MCF 10A (cell line): ENCODE data around the gene GPR68. TPM values are rescaled to one million over a fixed set of nuclear protein-coding genes. Genes with fewer than 3 reads are reported as not detected.

Source experiments
- BruUV-seq: library from RNA; stranded (reverse); fragments of 400-500 nt; replicated peaks from 2 replicates; lab custom pipeline; 2021; lab: Mats Ljungman, UMichigan
- CTCF ChIA-PET: fragments of 300-600 bp; sonication (Branson Sonifier 250); formaldehyde crosslinking; extraction: SDS; loops from one replicate; lab custom pipeline; 2021; ENCODE audit warnings: antibody characterized with exemption, inconsistent platforms; lab: Yijun Ruan, JAX
- POLR2A ChIA-PET: fragments of 300-600, 350-650 bp; sonication (Branson Sonifier 250); formaldehyde crosslinking; extraction: SDS; loops from one replicate; lab custom pipeline; 2020; ENCODE audit warnings: antibody characterized with exemption, inconsistent platforms; lab: Yijun Ruan, JAX
- DNase-seq: peaks from one replicate; pipeline ENCODE4 v3.0.0-alpha.2; 2018; ENCODE audit not compliant: unreplicated experiment
- H3K27ac Mint-ChIP-seq: one replicate; pipeline ENCODE4 v1.8.0; 2022; ENCODE audit warnings: mild to moderate bottlenecking, low read depth, mixed read lengths; ENCODE audit not compliant: unreplicated experiment
- H3K27me3 Mint-ChIP-seq: one replicate; pipeline ENCODE4 v1.8.0; 2022; ENCODE audit warnings: mixed read lengths; ENCODE audit not compliant: insufficient read depth, unreplicated experiment
- H3K36me3 Mint-ChIP-seq: one replicate; pipeline ENCODE4 v1.8.0; 2022; ENCODE audit warnings: mild to moderate bottlenecking, moderate library complexity, mixed read lengths; ENCODE audit not compliant: insufficient read depth, unreplicated experiment
- H3K4me1 Mint-ChIP-seq: one replicate; pipeline ENCODE4 v1.8.0; 2022; ENCODE audit warnings: mixed read lengths; ENCODE audit not compliant: insufficient read depth, unreplicated experiment
- H3K4me3 Mint-ChIP-seq: one replicate; pipeline ENCODE4 v1.8.0; 2022; ENCODE audit warnings: mild to moderate bottlenecking, moderate library complexity, mixed read lengths; ENCODE audit not compliant: unreplicated experiment
- H3K9me3 Mint-ChIP-seq: one replicate; pipeline ENCODE4 v1.8.0; 2022; ENCODE audit warnings: mixed read lengths; ENCODE audit not compliant: unreplicated experiment
- intact Hi-C: fragments of 100-400 bp; cut with micrococcal nuclease; formaldehyde crosslinking; loops from 2 replicates; pipeline ENCODE4 v1.14.1; 2022
- total RNA-seq: library from RNA; stranded (reverse); gene quantifications from 2 replicates; pipeline ENCODE4 v1.2.3, GENCODE V29; 2022
- TF ChIP-seq, protein P1 (sequence below): fragments of 200-600 bp; IDR thresholded peaks from one replicate; pipeline ENCODE4 v1.8.0; 2022; ENCODE audit warnings: antibody characterized with exemption, mild to moderate bottlenecking; ENCODE audit not compliant: unreplicated experiment

The GPR68 gene
- total RNA-seq, 1 experiment from 2014 or later = 0.14 TPM

DNA sequence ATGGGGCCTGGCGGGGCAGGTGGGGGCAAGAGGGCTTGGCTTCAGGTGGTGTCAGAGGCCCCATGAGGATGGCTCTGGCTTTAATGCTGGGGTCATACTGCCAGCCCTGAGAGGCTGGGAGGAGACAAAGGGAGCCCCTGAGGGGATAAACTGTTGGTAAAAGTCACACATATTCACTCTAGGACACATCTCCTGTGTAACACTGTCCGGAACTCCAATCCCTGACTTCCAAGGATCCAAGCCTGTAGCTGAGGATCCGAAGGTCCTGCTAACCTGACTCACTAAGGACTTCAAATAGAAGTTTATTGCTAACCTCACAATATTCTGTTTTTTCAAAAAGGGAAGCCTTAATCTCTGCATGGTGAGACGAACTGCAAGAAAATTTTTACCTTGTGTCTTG is 39.2 kb upstream of the GPR68 start:
- intact Hi-C loops = no loop called here
- Mint-ChIP-seq H3K27me3 (no peaks in the 10 kb centered on the region), H3K9me3 (peaks cover 7% of the 10 kb centered on the region), H3K36me3 (peaks cover 40% of the 10 kb centered on the region), H3K4me1 (peaks cover 29% of the 10 kb centered on the region), H3K4me3 (no peak overlapping the region), H3K27ac (peak overlapping the region; percentile 49)
- ChIA-PET CTCF (interaction anchor here (0.6 to 9.2 kb wide), 5 partner anchors 9 to 285 kb away, joined by 3 to 195 read pairs (median 5); no protein-coding TSS in a partner anchor), POLR2A (interaction anchor here (0.7 to 1.1 kb wide), 2 partner anchors 225 to 1020 kb away, joined by 3 read pairs; no protein-coding TSS in a partner anchor)
- TF ChIP-seq, protein P1, sequence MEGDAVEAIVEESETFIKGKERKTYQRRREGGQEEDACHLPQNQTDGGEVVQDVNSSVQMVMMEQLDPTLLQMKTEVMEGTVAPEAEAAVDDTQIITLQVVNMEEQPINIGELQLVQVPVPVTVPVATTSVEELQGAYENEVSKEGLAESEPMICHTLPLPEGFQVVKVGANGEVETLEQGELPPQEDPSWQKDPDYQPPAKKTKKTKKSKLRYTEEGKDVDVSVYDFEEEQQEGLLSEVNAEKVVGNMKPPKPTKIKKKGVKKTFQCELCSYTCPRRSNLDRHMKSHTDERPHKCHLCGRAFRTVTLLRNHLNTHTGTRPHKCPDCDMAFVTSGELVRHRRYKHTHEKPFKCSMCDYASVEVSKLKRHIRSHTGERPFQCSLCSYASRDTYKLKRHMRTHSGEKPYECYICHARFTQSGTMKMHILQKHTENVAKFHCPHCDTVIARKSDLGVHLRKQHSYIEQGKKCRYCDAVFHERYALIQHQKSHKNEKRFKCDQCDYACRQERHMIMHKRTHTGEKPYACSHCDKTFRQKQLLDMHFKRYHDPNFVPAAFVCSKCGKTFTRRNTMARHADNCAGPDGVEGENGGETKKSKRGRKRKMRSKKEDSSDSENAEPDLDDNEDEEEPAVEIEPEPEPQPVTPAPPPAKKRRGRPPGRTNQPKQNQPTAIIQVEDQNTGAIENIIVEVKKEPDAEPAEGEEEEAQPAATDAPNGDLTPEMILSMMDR = no peak
- DNase-seq = no peak
- BruUV-seq = no TSS peak

DNA sequence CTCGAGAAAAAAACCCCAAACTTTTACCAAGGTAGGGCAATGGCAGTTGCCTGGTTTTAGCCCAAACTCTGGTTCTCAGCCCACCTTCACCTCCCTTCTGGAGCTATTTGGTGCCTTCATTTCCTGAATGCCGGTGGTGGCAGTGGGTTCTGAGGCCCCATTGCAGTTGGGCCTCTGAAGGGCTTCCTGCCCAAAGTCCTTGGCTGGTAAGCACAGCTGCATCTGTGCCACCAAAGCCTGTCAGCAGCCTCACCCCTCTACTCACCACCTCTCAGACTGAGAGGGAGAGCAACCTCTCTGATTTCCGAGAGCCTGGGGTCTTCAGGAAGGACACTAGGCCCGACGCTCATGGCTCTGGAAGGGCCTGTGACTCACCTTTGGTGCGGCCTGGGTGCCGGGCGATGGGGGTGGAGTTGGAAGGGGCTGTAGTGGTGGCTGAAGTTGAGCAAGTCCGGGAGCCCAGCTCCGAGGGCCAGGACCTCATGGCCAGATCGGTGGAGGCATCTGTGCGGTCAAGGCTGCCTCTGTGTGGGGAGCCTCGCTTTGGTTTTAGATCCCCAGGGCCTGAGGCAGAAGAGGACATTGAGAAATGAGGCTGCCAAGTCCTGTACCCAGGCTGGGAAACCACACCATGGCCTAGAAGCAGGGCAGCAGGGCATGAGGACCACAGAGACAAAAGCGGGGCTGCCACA is 38.6 kb upstream of the GPR68 start:
- intact Hi-C loops = no loop called here
- no TSS peak for BruUV-seq
- H3K27ac Mint-ChIP-seq = peak overlapping the region; percentile 49
- POLR2A ChIA-PET = interaction anchor here (1.1 kb wide), 1 partner anchor 226 kb away, joined by 3 read pairs; no protein-coding TSS in a partner anchor
- H3K27me3 Mint-ChIP-seq = no peaks in the 10 kb centered on the region
- no peak for DNase-seq
- peaks cover 40% of the 10 kb centered on the region for H3K36me3 Mint-ChIP-seq
- no peak overlapping the region for H3K4me3 Mint-ChIP-seq
- TF ChIP-seq, protein P1 = no peak
- CTCF ChIA-PET = interaction anchor here (0.6 to 9.2 kb wide), 3 partner anchors 9 to 108 kb away, joined by 3 to 195 read pairs (median 4); no protein-coding TSS in a partner anchor
- H3K4me1 Mint-ChIP-seq = peaks cover 29% of the 10 kb centered on the region
- H3K9me3 Mint-ChIP-seq = peaks cover 7% of the 10 kb centered on the region

DNA sequence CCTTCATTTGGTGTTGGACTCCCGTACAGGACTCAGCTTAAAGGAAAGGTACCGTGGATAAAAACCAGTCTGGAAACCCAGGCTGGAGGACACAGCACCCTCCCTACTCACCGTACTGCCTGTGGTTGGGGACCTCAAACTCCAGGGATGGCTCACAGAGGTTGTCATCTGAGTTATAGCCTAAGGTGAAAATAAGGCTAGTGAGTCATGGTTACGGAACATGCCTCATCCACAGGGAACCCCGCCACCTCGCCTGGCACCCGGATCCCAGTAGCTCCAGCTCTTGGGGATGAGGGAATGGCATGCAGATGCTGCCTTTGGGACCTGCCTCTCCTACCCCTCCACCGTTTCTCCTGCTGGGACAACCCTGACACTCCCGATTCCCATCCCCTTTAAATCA is 36.8 kb upstream of the GPR68 start:
- Mint-ChIP-seq H3K9me3 (peaks cover 7% of the 10 kb centered on the region), H3K36me3 (peaks cover 51% of the 10 kb centered on the region), H3K27ac (no peak overlapping the region), H3K27me3 (no peaks in the 10 kb centered on the region), H3K4me1 (peaks cover 26% of the 10 kb centered on the region), H3K4me3 (no peak overlapping the region)
- intact Hi-C loops = no loop called here
- POLR2A ChIA-PET = interaction anchor here (0.6 to 1.7 kb wide), 4 partner anchors 10 to 1274 kb away, joined by 3 to 4 read pairs (median 3); no protein-coding TSS in a partner anchor
- CTCF ChIA-PET = interaction anchor here (0.6 to 1.6 kb wide), 7 partner anchors 8 to 379 kb away, joined by 3 to 10 read pairs (median 3); no protein-coding TSS in a partner anchor
- BruUV-seq = no TSS peak
- peak; percentile 66 for DNase-seq
- TF ChIP-seq, protein P1 = no peak

- no peaks in the 10 kb centered on the region for H3K27me3 Mint-ChIP-seq
- intact Hi-C loops = no loop called here
- DNase-seq = no peak
- no TSS peak for BruUV-seq
- CTCF ChIA-PET = interaction anchor here (1.0 kb wide), 1 partner anchor 103 kb away, joined by 6 read pairs; no protein-coding TSS in a partner anchor
- no peak overlapping the region for H3K27ac Mint-ChIP-seq
- peaks cover 23% of the 10 kb centered on the region for H3K4me1 Mint-ChIP-seq
- POLR2A ChIA-PET = interaction anchor here (1.7 kb wide), 1 partner anchor 22 kb away, joined by 4 read pairs; no protein-coding TSS in a partner anchor
- no peak overlapping the region for H3K4me3 Mint-ChIP-seq
- TF ChIP-seq, protein P1 = no peak
- H3K9me3 Mint-ChIP-seq = peaks cover 7% of the 10 kb centered on the region
- peaks cover 51% of the 10 kb centered on the region for H3K36me3 Mint-ChIP-seq
Measured at GRCh38 chr14:91280129-91280528, 35.6 kb upstream of the GPR68 start.
